ENCODE results near the gene CWC27. TPM values are rescaled to one million over a fixed set of nuclear protein-coding genes. Genes with fewer than 3 reads are reported as not detected.

CWC27 gene
- polyA plus RNA-seq, 3 donors: 44.1 to 47.6 (median 45.9) TPM

DNA sequence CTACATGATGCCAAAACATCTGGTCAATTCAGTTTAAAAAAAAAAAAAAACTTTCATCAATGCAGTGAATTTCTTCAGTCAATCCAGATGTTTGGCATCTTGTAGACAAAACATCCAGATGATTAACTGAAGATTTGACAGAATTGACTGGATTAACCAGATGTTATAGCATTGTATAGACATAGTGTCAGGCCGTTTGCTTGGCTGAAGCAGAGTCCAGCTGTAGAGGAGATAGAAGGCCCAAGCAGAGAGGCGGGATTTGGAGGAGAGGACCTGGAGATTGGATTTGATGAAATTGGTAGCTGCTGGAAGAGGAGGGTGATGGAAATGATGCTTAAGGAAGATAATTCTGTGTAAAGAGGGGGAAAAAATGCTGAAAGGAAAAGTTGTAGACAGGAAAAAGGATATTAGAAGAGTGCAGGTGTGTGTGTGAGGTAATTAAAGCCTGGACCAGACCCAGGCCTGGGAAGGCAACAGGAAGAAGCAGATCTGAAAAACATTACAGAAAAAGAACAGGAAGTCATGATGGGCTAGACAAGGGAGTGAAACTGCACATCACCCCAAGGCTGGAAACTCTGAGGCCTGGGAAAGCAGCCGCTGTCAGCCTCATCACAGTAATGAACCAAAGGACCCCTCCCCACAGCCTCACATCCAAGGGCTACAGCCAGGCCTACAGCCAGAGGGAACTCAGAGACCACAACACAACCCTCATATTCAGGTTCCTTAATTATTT is 258.3 kb downstream of the CWC27 start:
- DNase-seq (ENCODE audit: low read depth in 3 of 3, low spot score in 2 of 3): no peak

DNA sequence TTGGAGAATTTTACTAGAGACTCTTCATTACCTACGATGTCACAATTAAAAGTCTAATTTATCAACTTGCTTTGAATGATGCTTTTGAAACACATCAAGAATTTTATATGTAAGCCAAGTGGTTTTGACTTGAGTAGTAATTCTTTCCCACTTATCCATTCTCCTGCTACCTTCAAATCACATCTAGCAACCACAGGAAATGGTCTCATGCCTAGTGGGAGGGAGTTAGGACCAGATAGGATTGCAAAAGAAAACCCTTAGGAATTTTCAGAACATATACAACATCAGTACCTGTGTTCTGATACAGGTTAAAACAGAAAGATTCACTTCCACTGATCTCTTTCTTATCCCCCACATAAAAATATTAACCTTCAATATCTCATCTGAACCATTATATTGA is 260.4 kb downstream of the CWC27 start:
- no peak for DNase-seq (ENCODE audit: low read depth in 3 of 3, low spot score in 2 of 3)

DNA sequence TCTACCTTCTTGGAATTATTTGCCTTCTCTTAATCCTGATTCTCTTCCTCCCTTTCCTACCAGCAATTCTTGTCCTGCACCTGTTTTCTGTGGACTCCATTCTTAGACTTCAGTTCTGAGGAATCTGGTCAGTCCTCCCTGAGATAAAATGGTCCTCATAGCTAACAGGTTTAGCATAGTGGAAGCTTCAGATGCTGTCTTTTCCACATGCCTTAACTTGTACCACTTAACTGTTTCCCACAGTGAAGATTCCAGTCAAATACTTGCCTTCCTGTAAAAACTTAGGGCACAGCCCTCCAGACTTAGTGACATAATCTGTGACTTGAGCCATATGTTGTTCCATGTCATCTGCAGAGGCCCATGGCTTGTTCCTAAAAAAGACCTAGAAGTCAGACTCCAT is 261.3 kb downstream of the CWC27 start:
- DNase-seq (ENCODE audit: low read depth in 3 of 3, low spot score in 2 of 3): no peak

DNA sequence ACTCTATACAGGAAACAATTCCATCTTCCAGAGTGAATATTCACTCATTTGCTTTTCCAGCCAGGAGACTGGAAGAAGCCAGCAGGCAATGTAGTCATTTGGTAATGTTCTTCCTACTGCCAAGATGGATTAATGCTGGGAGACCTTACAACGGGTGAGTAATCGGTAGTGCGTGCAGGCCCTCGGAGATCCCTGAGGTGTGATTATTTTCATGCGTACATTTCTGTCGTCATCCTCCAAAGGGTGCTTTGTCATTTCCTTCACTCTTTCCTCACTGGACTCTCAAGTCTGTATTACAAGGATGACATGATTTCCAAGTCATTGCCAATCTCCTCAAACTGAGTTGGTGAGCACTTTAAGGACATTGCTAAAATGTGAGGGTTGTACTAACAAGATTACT is 263.5 kb downstream of the CWC27 start:
- DNase-seq (ENCODE audit: low read depth in 3 of 3, low spot score in 2 of 3): no peak

DNA sequence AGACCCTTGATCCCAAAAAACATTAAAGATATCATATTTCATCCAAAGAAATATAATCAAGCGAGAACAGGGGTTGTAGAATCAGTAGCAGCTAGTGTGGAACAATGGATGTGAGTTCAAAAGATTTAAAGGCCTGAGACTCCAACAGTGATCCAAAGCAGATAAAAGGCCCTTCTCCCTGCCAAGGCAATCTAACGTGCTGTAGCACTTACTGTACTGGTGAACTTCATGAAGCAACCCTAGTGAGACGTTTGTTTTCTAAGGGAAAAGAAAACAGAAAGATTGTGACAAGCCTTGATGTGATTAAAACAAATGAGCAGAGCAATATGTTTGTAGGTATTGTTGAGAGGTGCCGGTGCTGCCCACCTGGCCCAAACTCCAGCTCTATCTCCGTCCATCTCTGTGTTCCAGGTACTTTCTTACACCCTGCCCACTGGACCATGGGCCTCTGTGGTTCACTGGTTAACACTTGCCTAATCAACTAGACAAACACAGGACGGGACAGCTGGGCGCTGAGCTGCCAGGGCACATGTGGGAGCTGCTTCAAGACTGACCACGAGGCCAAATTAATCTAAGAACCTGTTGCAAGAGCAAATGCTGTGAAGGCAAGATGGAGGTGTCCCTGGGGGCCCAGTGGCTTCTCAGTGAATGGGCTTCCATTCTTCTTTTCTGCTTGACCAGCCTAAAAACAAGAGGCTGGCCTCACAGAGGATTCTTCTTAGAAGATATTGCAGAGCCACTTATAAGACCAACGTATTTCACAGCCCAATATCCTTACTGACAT is 265.5 kb downstream of the CWC27 start:
- no peak for DNase-seq (ENCODE audit: low read depth in 3 of 3, low spot score in 2 of 3)

DNA sequence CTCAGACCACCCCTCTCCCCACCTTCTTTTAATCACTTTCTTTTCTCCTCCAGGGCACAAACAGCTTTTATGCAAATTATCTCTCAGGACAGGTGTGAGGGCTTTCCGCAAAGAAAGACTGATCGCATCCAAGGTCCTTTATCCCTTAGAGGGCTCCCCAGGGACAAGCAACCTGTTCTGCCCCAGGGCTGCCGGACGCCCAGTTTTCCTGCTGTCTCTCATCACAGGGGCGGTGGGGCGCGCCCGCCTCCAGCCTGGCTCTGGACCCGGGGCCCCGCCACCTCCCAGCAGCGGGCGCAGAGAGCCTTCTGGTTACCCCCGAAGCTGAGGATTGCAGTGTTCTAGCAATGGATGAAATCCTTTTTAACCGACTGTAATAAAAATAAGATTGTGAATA is 266.1 kb downstream of the CWC27 start:
- no peak for DNase-seq (ENCODE audit: low read depth in 3 of 3, low spot score in 2 of 3)

DNA sequence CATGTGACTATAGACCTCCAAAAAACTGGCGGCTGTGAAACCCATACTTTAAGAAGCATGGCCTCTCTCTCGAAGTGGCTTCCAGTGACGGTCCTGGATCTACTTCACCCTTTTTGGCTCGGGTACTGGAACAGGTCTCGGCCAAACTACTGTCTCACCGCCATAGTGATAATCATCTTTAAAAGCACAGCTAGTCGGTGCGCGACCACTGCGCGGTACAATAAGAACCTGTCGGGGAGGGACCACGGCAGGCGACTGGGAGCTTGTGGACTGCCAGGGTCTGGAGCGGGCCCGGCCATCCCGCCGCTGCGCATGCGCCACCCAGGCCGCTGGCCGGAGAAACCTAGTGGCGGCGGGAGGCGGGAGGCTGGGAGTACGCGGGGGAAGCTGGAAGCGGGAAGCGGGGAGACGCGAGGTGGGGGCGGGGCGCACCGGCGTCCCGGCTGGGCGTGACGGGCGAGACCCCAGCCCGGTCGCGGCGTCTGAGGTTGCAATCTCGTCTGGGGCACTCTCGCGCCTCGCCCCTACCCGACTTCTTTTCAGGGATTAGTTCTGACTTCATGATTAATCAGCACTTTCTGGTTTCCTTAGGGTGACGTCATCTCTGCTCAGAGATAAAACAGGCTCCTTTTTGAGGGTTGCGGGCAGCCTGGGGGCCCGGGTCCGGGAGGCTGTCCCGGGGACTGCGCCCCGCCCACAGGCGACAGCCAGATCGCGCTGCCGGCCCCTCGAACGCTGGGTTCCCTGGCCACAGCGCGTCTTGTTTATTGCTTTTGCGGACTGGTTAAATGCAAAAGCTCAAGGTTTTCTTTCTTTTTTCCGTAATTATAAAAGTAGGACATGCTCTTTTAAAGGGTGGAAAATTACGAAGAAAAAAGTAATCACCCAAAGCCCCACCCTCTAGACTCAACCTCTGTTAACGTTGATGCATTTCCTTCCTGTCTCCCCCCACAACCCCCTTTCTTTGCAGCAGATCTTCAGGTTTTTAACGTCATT is 266.8 kb downstream of the CWC27 start:
- peak; percentile 69 to 79 (median 78) for DNase-seq (ENCODE audit: low read depth in 3 of 3, low spot score in 2 of 3)

DNA sequence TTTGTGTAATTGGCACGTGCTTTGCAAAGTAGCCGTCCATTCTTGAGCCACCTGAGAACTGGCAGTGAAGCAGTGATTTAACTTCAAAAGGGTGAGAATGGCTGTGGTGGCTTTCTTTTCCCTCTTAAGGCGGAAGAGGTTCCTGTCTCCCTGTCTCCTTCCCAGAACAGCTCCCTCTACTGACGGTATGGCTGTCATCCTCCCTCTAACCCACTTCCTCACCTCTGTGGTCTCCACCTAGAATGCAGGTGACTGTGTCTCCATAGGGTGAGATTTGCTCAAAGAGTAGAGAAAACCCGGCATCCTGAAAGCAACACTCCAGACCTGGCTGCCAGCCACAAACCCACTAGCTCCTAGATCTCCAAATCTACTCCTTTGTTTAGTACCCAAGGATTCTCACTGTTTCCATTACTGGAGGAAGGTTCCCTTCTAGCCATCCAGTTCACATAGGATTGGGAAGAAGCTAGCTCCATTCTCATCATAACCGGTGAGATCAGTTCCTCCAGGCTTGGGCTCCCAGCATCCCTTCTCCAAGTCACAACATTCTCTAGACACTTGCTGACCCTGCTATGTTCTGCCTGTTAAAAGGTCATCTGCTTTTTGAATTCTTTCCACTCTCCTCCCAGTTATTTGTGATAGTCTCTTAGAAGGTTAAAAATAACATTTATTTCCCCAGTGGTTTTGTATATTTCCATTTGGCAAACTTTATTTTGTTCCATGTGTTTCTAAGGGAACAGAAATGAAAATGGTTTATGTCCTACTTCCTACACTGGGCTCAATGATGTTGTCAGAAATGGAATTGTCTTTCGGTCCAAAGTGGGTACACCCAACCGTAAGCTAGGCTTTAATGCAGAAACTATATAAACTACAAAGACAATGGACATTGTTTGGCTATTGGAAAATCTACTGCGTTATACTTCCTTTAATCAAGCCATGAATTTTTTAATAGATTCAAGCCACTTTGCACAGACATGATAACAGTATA is 269.4 kb downstream of the CWC27 start:
- DNase-seq (ENCODE audit: low read depth in 3 of 3, low spot score in 2 of 3): no peak

DNA sequence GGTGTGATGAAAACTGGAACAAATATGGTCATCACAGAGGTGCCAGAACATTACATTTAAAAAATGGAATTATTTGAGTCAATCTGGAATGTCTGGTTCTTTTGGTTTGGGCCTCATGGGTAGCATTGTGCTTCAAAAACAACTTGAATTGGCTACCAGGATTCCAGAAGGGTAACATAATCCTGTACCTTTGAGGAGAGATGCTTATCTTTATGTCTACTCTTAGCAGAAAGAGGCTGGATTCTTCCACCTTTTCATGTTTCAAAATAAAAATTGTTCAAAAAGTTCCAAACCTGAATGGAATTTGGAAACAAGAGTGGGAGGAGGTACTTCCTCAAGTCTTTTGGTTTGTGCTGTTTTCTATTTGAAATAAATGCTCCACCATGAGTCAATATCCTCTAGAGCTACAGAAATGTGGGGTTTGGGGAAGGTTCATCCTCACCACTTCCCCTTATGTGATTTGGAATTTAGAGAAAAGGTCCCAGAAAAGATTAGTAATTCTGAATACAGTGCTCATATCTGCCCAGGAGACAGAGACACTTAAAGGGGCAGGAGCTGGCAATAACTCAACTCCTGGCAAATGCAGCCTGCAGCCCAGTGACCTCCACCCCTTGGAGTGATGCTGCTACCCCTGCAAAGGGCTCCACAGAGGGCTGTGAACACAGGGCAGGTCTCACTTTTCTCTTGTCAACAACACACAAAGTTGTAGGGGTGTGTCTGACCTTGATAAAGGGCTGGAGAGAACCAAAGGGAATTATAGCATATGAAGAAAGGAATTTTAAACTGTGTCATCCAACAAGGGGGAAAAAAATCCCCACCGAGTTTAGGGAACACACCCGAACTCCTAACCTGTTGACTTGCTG is 272.8 kb downstream of the CWC27 start:
- no peak for DNase-seq (ENCODE audit: low read depth in 3 of 3, low spot score in 2 of 3)

DNA sequence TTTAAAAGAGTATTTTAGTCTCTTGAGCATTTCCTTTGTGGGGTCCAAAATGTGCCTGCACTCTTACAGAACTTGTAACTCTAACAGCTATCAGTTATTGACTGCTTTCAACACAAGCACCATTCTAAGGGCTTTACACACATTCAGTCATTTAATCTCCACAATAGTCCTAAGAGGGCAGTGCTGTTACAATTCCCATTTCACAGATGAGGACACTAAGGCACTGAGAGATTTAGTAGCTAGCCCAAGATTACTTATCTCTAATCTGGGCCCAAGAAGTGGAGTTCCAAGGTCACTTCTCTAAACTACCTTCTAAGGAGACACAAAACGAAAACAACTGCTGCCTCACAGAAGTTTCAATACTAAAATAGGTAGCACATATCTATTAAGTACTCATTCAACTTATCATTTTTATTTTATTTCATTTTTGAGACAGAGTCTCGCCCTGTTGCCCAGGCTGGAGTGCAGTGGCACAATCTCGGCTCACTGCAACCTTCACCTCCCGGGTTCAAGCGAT is 275.2 kb downstream of the CWC27 start:
- DNase-seq (ENCODE audit: low read depth in 3 of 3, low spot score in 2 of 3): no peak

DNA sequence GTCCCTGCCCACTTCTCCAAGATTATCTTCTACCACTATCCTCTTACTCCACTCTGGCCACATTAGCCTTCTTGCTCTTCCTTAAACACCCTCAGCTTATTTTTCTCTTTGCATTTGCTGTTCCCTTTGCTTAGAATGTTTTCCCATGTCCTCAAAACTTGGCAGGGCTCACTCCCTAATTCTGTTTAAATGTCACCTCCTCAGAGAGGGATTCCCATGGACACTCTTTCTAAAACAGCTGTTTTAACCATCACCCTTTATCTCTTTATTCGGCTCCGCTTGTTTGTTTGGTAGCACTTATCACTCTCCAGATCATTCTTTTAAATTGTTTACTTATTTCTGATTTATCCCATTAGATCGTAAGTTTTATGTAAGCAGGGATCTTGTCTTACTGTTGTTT is 278.5 kb downstream of the CWC27 start:
- DNase-seq (ENCODE audit: low read depth in 3 of 3, low spot score in 2 of 3): no peak

DNA sequence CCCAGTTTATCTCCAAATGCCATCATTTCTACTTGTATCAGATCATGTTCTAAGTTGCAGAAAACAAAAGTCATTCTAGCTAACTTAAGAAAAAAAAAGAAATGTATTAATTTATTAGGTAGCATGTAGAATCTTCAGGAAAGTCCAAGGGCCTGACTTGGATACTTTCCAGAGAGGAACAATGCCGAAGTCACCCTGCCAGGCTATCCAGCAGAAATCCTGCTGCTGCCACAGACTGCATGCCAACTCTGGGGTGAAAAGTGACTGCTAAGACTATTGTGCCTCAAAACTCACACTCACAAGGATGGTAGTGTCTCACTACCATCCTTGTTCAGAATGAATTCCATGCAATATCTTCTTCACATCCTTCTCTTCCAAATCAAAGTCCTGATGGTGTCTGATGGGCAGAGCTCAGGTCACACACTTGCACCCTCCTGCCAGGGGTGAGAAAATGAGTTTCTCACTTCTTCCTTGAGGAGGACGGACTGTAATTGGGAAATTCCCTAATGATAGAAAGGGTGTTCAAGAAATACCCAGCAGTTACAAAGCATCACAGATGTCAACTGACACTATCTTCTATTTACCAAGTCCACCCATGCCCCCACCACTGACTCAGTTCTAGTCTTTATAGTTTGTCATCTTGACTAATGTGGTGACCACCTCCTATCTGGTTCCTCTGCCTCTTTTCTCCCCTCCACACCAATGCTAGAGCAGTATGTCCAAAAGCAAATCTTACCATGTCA is 279.4 kb downstream of the CWC27 start:
- DNase-seq (ENCODE audit: low read depth in 3 of 3, low spot score in 2 of 3): no peak

DNA sequence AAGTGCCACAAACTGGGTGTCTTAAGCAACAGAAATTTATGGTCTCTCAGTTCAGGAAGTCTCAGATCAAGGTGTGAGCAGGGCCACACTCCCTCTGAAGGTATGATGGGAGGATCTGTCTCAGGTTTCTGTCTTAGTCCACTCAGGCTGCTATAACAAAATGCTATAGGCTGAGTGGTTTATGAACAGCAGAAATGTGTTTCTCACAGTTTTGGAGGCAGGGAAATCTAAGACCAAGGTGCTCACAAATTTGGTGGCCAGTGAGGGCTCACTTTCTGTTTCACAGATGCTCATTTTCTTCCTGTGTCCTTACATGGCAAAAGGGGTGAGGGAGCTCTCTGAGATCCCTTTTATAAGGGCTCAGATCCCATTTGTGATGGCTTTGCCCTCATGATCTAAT is 281.4 kb downstream of the CWC27 start:
- no peak for DNase-seq (ENCODE audit: low read depth in 3 of 3, low spot score in 2 of 3)

DNA sequence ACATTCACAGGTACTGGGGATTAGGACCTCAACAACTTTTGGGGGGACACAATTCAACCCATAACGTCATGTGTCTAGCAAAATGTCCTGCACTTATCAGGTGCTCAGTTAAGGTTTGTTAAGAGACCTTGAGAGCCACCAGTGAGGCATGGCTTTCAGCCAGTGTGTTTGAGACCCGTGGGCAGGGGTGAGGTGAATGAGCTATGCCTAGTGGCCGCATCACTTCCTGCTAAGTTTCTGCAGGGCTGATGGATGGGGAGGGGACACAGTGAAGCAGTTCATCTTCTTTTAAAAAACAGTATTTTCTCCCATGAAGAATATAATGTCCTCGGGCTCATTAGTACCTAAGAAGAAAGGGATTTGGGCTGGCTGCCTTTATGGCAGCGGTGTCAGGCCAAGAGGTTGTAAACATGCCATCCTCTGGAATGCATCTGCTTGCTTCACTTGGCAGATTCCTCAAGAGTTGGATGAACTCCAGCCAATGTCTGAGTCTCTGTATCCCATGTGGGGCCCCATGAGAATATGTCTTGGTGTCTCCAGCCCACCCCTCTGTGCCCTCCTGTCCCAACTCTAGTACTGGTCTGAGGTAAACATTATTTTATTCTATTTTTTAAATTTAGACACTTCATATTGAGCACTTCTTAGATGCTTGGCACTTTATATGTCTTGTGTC is 282.2 kb downstream of the CWC27 start:
- DNase-seq (ENCODE audit: low read depth in 3 of 3, low spot score in 2 of 3): no peak

DNA sequence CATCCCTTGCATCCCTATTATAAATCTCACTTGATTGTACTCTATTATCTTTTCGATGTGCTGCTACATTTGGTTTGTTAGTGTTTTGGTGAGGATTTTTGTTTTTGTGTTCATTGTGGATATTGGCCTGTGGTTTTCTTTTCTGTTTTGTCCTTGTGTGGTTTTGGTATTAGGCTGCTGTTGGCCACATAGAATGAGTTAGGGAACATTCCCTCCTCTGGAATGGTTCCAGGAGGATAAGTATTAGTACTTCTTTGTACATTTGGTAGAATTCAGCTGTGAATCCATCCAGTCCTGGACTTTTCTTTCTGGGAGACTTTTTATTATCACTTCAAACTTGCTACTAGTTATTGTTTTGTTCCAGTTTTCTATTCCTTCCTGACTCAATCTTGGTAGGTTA is 287.2 kb downstream of the CWC27 start:
- no peak for DNase-seq (ENCODE audit: low read depth in 3 of 3, low spot score in 2 of 3)

DNA sequence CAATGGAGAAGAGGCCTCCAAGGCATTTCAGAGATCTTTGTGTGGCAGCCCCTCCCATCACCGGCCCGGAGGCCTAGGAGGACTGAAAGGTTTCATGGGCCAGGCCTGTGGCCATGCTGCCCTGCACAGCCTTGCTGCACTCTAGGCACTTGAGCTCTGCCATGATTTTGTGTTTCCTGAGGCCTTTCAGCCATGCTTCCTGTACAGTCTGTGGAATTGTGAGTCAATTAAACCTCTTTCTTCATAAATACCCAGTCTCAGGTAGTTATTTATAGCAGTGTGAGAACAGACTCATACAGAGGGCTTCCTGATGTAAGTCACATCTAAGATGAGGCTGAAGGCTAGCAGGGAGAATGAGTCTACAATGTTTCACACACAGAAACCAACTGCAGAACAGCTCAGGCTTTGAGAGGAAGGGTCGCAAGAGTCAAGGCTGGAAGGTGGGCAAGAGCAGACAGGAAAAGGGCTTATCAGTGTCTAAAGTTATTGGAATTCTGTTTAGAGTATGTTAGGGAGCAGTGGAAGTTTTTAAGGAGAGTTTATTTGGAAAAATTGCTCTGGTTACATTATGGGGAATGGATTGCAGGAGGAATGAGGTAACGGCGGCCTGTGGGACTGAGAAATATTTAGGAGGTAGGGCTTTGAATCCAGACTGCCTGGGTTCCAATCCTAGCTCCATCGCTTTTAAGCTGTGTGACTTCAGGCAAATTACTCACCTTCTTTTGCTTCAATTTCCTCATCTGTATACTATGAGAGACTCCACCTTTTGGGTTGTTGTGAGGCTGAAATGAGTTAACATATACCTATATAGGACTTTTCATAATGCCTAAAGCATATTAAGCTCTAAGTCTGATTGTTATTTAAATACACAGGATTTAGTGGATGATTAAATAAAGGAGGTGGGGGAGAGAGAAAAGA is 291.2 kb downstream of the CWC27 start:
- no peak for DNase-seq (ENCODE audit: low read depth in 3 of 3, low spot score in 2 of 3)

Measured in right renal cortex interstitium (tissue), 3 donors.